Fibroblast of the aortic adventitia (primary cell): ENCODE results near the gene TSPAN11. TPM values are rescaled to one million over a fixed set of nuclear protein-coding genes. Genes with fewer than 3 reads are reported as not detected.
A peak's percentile ranks its signal among the peaks of the same experiment; 100 is the strongest.

Experiments
- DNase-seq: peaks from one replicate; pipeline ENCODE4 v3.0.0-alpha.2; 2010; ENCODE audit warnings: low read depth
- H3K4me3 ChIP-seq: 2 replicates; pipeline ENCODE4 v1.5.1; 2011; ENCODE audit warnings: low read depth, mild to moderate bottlenecking, control low read depth, low read length, moderate library complexity
- CTCF ChIP-seq: IDR thresholded peaks from 2 replicates; pipeline ENCODE4 v1.5.1; 2011; ENCODE audit warnings: mild to moderate bottlenecking, low read length, control low read depth, inconsistent platforms; ENCODE audit not compliant: insufficient read depth
- total RNA-seq: library from RNA; depleted of rRNA; stranded (reverse); fragments of >200 nt; gene quantifications from 2 replicates; pipeline ENCODE4 v1.2.3, GENCODE V29; 2012; ENCODE audit warnings: low replicate concordance

The TSPAN11 gene
- total RNA-seq, 1 donor = 0.36 TPM

- H3K4me3 ChIP-seq = no peak overlapping the region
- DNase-seq = no peak
- no peak for TF ChIP-seq CTCF
Measured at GRCh38 chr12:30900351-30900750, 26.2 kb upstream of the TSPAN11 start.

GRCh38 chr12:30902001-30902400, 24.5 kb upstream of the TSPAN11 start:
- TF ChIP-seq CTCF = no peak
- DNase-seq = no peak
- no peak overlapping the region for H3K4me3 ChIP-seq

- no peak overlapping the region for H3K4me3 ChIP-seq
- no peak for TF ChIP-seq CTCF
- DNase-seq = no peak
Measured at GRCh38 chr12:30902596-30902995, 24.0 kb upstream of the TSPAN11 start.

GRCh38 chr12:30905463-30906009, 21.0 kb upstream of the TSPAN11 start:
- no peak overlapping the region for H3K4me3 ChIP-seq
- DNase-seq = no peak
- TF ChIP-seq CTCF = no peak

- no peak for DNase-seq
- H3K4me3 ChIP-seq = no peak overlapping the region
- no peak for TF ChIP-seq CTCF
Measured at GRCh38 chr12:30908076-30908721, 18.3 kb upstream of the TSPAN11 start.

GRCh38 chr12:30908722-30909348, 17.7 kb upstream of the TSPAN11 start:
- no peak for TF ChIP-seq CTCF
- no peak overlapping the region for H3K4me3 ChIP-seq
- peak; percentile 93 for DNase-seq
